H54 (cell line): ENCODE results near the gene SNRK.

Experiments
- DNase-seq: peaks from one replicate; pipeline ENCODE4 v3.0.0; 2011; ENCODE audit warnings: low spot score, mixed read lengths; ENCODE audit not compliant: insufficient read length
- FAIRE-seq: peaks from 3 replicates; lab custom pipeline; 2011; peaks lifted over from hg19 to GRCh38; lab: Jason Lieb, UNC
- POLR2A ChIP-seq: IDR thresholded peaks from 2 replicates; pipeline ENCODE4 v1.6.1; 2011; ENCODE audit warnings: low read depth, mild to moderate bottlenecking, low read length

SNRK gene

DNA sequence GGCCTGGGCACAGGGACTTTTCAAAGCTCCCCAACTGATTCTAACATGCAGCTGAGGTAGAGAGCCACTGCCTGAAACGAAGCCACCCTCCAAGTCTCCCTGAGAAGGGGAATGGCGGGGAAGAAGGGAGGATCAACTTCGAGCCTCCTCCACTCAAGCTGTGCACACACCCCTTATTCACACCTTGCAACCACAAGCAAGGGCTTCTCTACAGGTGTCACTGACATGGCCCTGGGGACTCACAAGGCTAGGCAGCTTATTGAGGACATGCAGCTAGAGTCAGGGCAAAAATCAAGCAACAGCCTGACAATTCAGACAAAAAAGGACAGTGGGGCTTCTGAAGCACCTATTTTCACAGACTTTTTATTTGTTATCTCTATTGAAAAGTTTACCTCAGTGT lies 85.2 kb downstream of the SNRK start:
- no peak for TF ChIP-seq POLR2A
- DNase-seq (no peak), FAIRE-seq (no peak)

GRCh38 chr3:43372007-43372740 lies 85.8 kb downstream of the SNRK start:
- FAIRE-seq, result no peak
- no peak for DNase-seq
- TF ChIP-seq POLR2A, result no peak

- DNase-seq (no peak), FAIRE-seq (no peak)
- no peak for TF ChIP-seq POLR2A
Measured at GRCh38 chr3:43372809-43373559, 86.6 kb downstream of the SNRK start.

- FAIRE-seq, result no peak
- no peak for TF ChIP-seq POLR2A
Measured at GRCh38 chr3:43373560-43373928, 87.2 kb downstream of the SNRK start.

GRCh38 chr3:43378066-43378935 lies 92.0 kb downstream of the SNRK start:
- FAIRE-seq (peak; percentile 15), DNase-seq (peak; percentile 46)
- TF ChIP-seq POLR2A, result no peak

More at GRCh38 chr3:43373560-43373928, 87.2 kb downstream of the SNRK start:
- peak; percentile 35 for DNase-seq

DNA sequence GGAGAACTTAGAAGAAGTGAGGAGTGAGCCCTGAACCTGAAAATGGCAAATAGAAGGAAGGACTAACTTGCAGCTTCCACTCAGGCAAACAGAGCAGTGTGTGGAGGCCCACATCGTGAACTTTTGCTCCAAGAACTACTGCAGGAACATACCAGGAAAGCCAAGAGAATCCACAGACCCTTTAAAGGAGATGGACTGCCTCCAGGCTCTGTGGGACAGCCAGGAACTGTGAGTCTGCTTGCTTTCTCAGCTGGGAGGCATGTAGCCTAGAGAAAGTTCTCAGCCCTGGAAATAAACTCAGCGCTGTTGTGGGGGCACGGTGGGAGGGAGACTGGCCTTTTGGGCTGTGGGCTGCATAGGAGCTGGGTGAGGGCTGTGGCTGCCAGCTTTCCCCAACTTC lies 93.0 kb downstream of the SNRK start:
- DNase-seq (no peak), FAIRE-seq (no peak)
- TF ChIP-seq POLR2A, result no peak

GRCh38 chr3:43388175-43388574 lies 101.8 kb downstream of the SNRK start:
- no peak for TF ChIP-seq POLR2A
- no peak for FAIRE-seq
- DNase-seq, result no peak

DNA sequence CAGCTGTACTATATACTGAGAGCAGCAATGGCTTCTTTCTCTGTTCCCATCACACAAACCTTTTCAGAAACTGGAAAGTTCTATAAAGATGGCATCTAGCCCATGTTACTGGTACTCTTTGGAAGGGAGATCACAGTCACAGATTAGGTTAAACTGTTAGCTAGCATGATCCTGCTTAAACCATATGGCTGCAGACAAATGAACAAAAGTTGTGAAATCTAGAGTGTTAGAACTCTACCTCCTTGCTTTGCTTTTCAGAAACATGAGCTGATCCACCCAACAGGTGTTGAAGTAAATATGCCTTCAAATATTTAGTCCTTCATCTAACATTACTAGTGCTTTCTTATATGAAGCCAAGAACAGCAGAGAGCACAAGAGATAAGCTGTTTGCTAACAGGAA lies 102.6 kb downstream of the SNRK start:
- FAIRE-seq (no peak), DNase-seq (no peak)
- no peak for TF ChIP-seq POLR2A

DNA sequence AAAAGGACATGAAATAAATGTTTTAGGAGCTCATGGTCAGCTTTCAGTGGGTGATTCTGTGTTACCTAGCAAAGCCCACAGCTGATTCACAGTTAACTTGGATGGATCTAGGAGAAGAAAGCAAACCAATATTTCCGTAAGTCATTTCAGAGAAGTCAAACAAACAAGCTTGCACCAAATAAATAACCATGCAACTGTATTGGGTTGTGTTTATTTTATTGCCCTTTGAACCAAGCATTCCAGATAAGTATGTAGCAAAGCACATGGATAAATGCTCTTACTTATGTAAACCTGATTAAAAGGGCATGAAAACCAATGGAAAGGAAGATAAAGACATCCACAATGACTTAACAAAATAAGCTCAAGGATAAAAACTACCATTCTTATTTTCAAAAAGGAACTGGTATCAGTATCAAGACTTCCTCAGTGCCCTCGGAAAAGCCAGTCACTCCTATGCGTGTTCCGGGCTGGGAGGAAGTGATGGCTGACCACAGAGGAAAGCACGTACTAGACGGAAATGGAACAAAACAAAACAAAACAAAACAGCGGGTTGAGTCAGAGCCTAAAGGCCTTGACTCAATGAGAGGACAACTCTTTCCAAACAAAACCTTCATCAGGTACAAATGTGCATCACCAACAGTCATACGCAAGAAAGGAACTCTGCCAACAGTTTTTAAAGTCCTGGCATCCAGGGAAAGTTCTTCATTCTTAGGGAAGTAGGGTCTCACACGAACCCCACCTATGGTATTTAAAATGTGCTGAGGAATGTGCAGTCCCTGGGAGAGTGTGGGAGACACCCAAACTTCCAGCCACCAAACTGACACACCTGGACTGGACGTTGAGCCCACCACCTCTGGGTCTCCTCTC lies 103.3 kb downstream of the SNRK start:
- peak; percentile 98 for FAIRE-seq
- no peak for TF ChIP-seq POLR2A
- peak; percentile 52 for DNase-seq

DNA sequence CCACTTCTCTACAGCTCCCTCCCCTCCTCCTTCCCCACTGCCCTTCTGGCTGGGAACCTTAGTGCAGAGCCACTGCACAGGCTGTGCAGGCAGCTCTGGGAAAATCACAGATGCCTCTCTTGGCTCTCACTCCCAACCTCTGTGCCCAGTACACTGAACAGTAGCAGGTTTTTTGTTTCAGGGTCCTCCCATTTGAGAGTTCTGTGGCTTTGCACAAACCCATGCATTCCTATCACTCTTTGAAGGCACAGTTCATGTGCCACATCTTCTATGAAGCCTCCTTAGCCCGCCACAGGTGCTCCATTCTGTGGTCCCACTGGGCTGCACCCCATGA lies 103.9 kb downstream of the SNRK start:
- TF ChIP-seq POLR2A, result no peak
- no peak for DNase-seq

DNA sequence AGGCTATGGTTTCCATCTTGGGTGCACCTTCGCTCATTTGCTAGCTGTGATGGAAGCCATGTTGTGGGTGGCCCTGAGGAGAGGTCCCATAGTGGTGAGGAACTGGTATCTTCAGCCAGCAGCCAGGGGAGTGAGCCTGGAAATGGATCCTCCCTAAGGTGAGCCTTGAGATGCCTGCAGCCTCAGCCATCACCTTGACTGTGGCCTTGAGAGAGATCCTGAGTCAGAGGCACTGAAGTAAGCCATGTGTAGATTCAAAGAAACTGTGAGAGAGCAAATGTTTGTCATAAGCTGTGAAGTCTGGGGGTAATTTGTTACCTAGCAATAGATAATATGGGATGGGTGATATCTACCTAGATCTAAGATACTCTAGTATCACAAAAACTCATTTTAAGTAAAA lies 105.3 kb downstream of the SNRK start:
- FAIRE-seq (no peak), DNase-seq (no peak)
- TF ChIP-seq POLR2A, result no peak

More for the DNA sequence above, 103.9 kb downstream of the SNRK start:
- no peak for FAIRE-seq

DNA sequence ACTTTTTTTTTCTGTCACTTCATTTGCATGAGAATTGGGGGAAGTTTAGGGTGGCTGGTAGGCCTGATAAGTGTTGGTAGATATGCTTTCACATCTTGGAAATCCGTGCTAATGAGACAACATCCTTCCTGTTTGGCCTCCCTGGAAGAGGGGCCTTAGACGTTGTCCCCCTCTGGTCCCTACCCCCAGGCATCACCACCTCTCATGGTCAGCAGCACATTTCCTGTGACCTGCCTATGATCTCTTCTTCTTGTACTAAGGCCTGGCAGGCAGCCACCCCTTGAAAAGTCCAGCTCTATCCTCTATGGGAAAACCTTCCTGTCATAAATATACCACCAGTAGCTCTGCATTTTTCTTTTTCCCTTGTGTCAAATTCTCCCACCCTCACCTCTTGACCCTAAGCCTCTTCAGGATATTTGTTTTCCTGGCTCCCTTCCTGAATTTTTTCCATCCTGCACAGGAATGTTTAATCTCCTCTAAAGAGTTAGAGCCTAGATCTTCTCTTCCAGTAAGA lies 107.8 kb downstream of the SNRK start:
- FAIRE-seq (no peak), DNase-seq (no peak)
- no peak for TF ChIP-seq POLR2A

GRCh38 chr3:43399034-43399433 lies 112.7 kb downstream of the SNRK start:
- DNase-seq (no peak), FAIRE-seq (no peak)
- no peak for TF ChIP-seq POLR2A

DNA sequence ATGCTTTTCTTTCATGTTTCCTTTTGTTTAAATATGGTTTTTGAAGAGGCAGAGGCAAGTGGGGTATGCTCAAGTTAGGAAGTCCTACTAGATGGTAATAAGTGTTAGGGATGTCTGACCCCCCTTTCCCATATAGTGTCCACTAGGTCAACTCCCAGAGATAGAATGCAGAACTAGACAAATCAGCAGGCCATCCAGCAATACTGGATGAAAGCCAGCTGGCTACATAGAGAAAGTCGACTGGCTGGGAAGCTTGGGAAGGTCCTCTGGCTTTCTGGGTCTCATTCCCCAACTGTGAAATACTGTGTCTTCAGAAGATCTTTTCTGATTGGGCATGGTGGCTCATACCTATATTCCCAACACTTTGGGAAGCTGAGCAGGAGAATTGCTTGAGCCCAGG lies 113.8 kb downstream of the SNRK start:
- FAIRE-seq (no peak), DNase-seq (no peak)
- TF ChIP-seq POLR2A, result no peak
